DOHH2 (cell line): Measurements from ENCODE around the gene APC.

Experiments used
- CTCF ChIP-seq: fragments of 200-600 bp; sonication (generic); IDR thresholded peaks from one replicate; pipeline ENCODE4 v1.5.1; 2014; ENCODE audit warnings: antibody characterized with exemption, mild to moderate bottlenecking, low read depth, low read length; ENCODE audit not compliant: poor library complexity, severe bottlenecking
- EZH2phosphoT487 ChIP-seq: fragments of 200-600 bp; sonication (generic); IDR thresholded peaks from 2 replicates; pipeline ENCODE4 v1.6.1; 2017; ENCODE audit warnings: borderline replicate concordance, mild to moderate bottlenecking, antibody characterized with exemption, low read length, moderate library complexity, mixed read lengths

- TF ChIP-seq CTCF: peak; percentile 58
- TF ChIP-seq EZH2phosphoT487: no peak
These were observed 20.0 kb downstream of the APC start for GRCh38 chr5:112757468-112758208.
